ENCODE data around the gene RABGAP1L.

RABGAP1L gene

DNA sequence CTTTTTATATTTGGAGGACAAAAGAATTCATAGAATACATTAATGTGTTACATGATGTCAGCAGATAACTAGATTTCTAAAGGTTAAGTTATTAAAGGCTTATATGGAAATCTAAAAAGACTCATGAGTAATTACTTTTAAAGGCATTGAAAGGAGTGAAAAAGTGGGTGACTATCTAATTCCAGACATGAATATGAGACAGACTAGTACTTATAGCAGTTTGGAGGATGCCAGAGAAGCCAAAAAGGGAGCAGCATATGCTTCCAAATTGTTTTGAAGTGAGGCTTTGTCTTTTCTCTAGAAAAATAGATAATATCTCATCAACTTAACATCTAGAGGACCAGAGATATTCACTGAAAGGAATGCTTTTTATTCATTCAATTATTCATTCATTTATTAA lies 564.9 kb downstream of the RABGAP1L start:
- Histone ChIP-seq H4K20me1 (no peaks in the 10 kb centered on the region), H3K4me2 (no peak overlapping the region), H3K27me3 (no peaks in the 10 kb centered on the region), H3K4me3 (no peak overlapping the region), H3K27ac (no peak overlapping the region), H3K9ac (no peak overlapping the region), H3K36me3 (no peaks in the 10 kb centered on the region), H3K9me3 (peaks cover 4% of the 10 kb centered on the region; the same call in 1 of the 2 replicates), H3K4me1 (peaks cover 1% of the 10 kb centered on the region; the same call in 1 of the 2 replicates)
- no peak for TF ChIP-seq Cebpa-rat (IDR thresholded peaks at IDR 0.05)

DNA sequence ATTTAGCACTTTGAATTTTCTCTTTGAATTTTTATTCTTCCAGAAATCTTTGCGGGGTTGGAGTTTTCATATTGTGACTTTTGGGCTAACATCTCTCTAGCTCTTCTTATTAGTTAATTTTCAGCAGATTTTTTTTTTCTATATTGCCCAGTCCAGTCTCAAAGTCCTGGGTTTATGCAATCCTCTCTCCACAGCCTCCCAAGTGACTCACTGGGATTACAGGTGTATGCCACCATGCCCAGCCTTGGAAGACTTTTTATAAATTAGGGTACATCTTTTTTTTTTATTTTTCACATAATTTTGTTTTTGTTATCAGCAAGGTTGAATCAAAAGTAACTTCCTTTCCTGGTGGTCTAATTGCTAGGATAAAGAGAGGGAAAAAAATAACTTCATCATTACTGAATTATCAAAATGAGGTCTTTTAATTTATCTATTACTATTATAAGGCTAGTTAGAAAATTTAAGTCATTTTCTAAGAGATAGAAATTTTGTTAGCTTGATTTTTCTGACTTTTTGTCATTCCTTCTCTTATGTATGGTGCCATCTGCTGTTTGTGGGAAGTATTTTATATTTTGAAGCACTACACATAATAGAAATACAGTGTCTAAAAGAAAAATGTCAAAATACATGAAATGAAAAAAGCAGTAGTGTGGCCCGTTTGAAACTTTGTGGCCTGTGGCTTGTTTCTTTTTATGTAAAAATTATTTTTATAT lies 567.0 kb downstream of the RABGAP1L start:
- Histone ChIP-seq H3K27me3 (no peaks in the 10 kb centered on the region), H3K4me2 (no peak overlapping the region), H3K9ac (no peak overlapping the region), H3K4me3 (no peak overlapping the region), H3K36me3 (no peaks in the 10 kb centered on the region), H3K9me3 (no peaks in the 10 kb centered on the region), H3K4me1 (peaks cover 6% of the 10 kb centered on the region; the same call in 1 of the 2 replicates), H3K27ac (no peak overlapping the region), H4K20me1 (no peaks in the 10 kb centered on the region)
- no peak for TF ChIP-seq Cebpa-rat (IDR thresholded peaks at IDR 0.05)

DNA sequence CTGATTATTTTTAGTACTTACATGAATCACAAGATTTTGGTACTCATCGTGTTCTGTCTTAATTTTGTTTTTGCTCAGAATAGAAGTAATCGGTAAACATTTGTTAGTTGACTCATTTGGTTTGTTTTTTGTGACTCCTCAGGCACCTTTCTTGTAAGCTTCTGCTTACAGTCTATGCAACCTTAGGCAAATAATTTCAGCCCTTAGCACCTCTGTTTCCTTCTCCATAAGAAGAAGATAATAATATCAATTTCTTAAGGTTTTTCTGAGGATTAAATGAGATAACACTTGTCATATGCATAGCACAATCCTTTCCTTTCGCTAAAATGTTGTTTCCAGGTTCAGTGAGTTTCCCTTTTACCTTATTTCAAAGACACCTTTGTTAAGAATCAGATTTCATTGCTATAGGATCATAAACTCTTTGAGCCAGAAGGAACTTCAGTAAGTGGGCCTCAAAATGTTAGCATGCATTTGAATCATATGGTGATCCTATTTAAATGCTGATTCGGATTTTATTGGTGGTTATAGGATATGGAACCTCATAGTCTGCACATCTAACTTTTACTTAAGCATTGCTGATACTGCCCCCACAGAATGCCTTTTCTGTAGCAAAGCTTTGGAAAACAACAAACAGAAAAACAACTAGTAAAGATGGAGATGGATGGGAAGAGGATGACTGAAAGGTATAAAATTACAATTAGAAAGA lies 567.7 kb downstream of the RABGAP1L start:
- Histone ChIP-seq H3K4me3 (no peak overlapping the region), H4K20me1 (no peaks in the 10 kb centered on the region), H3K27me3 (no peaks in the 10 kb centered on the region), H3K9me3 (no peaks in the 10 kb centered on the region), H3K36me3 (no peaks in the 10 kb centered on the region), H3K4me2 (no peak overlapping the region), H3K9ac (no peak overlapping the region), H3K27ac (no peak overlapping the region), H3K4me1 (peaks cover 6% of the 10 kb centered on the region; the same call in 1 of the 2 replicates)
- TF ChIP-seq Cebpa-rat (IDR thresholded peaks at IDR 0.05), result no peak

DNA sequence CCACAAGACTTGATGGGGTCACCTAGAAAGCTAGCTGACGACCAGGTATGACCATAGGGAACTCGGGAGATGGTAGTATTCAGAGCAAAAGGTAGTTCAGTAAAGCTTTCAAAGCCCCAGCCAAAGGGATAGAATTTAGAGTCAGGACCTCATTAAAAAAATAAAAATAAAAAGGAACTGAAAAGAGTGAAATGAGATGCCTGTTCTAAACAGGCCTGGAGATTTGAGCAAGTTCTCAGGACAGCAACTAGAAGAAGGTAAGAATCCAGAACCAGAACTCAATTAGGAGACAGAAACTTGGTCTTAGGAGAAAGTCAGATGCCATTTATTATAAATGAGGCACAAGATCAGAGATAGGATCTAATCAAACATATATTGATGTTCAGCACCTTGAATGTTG lies 575.0 kb downstream of the RABGAP1L start:
- TF ChIP-seq Cebpa-rat (IDR thresholded peaks at IDR 0.05), result no peak
- Histone ChIP-seq H3K27ac (no peak overlapping the region), H4K20me1 (no peaks in the 10 kb centered on the region), H3K9me3 (peaks cover 7% of the 10 kb centered on the region), H3K4me1 (peaks cover 4% of the 10 kb centered on the region; the same call in 1 of the 2 replicates), H3K4me3 (no peak overlapping the region), H3K27me3 (no peaks in the 10 kb centered on the region), H3K36me3 (no peaks in the 10 kb centered on the region), H3K4me2 (no peak overlapping the region), H3K9ac (no peak overlapping the region)

DNA sequence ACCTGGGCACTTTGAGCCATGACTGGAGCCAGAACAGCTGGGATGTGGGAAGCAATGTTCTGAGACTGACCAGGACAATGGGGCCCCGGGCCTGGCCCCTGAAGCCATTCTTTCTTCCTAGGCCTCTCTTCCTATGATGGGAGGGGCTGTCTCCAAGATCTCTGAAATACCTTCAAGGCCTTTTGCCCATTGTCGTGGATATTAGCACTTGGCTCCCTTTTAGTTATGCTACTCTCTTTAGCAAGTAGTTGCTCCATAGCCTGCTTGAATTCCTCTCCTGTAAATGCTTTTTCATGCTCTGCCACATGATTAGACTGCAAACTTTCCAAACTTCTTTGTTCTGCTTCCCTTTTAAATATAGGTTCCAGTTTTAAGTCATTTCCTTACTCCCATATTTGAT lies 577.5 kb downstream of the RABGAP1L start:
- Histone ChIP-seq H3K4me3 (no peak overlapping the region), H3K9ac (no peak overlapping the region), H3K27ac (no peak overlapping the region), H3K27me3 (no peaks in the 10 kb centered on the region), H4K20me1 (no peaks in the 10 kb centered on the region), H3K4me1 (no peaks in the 10 kb centered on the region), H3K9me3 (peaks cover 7% of the 10 kb centered on the region), H3K36me3 (no peaks in the 10 kb centered on the region), H3K4me2 (no peak overlapping the region)
- TF ChIP-seq Cebpa-rat (IDR thresholded peaks at IDR 0.05), result no peak

DNA sequence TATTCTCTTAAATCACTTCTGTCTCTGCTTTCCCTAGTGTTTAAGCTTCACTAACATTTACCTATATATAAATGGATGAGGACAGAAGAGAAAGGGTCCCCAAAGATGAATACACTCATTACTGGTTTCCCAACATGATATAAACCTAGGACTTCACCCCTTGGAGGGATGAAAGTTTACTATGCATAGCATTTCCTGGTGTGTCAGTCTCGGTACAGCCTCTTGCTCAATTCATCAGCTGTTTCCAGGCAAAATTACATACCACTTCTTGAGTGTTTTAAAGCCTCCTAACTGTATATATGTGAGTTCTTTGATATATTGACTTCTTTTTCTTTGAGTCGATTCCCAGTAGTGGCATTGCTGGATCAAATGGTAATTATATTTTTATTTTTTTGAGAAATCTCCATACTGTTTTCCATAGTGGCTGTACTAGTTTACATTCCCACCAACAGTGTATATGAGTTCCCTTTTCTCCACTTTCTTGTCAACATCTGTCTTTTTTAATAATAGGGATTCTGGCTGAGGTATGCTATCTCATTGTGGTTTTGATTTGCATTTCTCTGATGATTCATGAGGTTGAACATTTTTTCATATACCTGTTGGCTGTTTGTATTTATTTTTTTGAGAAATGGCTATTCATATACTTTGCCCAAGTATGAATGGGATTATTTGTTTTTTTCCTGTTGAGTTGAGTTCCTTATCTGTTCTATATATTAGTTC lies 581.1 kb downstream of the RABGAP1L start:
- Histone ChIP-seq H3K36me3 (no peaks in the 10 kb centered on the region), H3K4me3 (no peak overlapping the region), H3K27ac (no peak overlapping the region), H3K27me3 (no peaks in the 10 kb centered on the region), H3K4me1 (no peaks in the 10 kb centered on the region), H3K9ac (no peak overlapping the region), H3K9me3 (peaks cover 7% of the 10 kb centered on the region), H3K4me2 (no peak overlapping the region), H4K20me1 (no peaks in the 10 kb centered on the region)
- no peak for TF ChIP-seq Cebpa-rat (IDR thresholded peaks at IDR 0.05)

DNA sequence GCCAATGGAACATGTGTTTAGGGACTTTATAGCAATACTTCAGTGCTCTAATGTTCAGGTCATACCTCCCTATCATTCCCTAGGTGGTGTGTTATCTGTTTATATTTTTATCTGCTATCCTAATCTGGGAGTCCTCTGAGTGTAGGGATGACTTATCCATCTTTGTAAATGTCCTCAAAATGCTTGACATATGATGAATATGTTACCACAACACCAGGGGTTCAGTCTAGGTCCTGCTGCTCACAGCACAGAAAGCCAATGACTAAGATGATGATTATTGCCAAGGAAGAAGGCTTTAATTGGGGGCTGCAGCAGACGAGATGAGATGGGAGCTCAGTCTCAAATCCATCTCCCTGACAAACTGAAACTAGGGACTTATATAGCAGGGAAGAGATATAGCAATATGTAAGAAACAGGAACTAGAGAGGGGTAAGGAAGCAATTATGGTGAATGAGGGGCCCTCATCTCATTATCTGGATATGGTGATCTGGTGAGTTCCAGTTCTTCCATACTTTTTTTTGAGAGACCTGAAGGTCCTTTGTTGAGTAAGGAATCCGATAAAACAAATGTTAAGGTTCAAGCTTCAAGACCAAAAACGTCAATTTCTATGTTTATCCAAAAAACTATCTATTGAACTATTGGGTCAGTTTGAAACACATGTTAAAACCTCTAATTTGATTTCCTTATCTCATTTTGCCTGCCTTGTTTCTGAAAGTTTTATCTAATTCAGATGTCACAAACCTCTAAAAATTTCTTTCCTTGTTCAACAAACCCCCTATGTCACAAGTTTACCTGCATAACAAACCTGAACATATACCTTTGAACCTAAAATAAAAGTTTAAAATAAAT lies 583.7 kb downstream of the RABGAP1L start:
- no peak overlapping the region for H3K4me2 ChIP-seq
- no peak overlapping the region for H3K27ac ChIP-seq
- no peak for TF ChIP-seq Cebpa-rat (IDR thresholded peaks at IDR 0.05)
- H3K27me3 ChIP-seq, result no peaks in the 10 kb centered on the region
- no peaks in the 10 kb centered on the region for H3K9me3 ChIP-seq
- no peaks in the 10 kb centered on the region for H4K20me1 ChIP-seq
- H3K4me3 ChIP-seq, result no peak overlapping the region
- no peaks in the 10 kb centered on the region for H3K4me1 ChIP-seq
- no peaks in the 10 kb centered on the region for H3K36me3 ChIP-seq
- no peak overlapping the region for H3K9ac ChIP-seq

DNA sequence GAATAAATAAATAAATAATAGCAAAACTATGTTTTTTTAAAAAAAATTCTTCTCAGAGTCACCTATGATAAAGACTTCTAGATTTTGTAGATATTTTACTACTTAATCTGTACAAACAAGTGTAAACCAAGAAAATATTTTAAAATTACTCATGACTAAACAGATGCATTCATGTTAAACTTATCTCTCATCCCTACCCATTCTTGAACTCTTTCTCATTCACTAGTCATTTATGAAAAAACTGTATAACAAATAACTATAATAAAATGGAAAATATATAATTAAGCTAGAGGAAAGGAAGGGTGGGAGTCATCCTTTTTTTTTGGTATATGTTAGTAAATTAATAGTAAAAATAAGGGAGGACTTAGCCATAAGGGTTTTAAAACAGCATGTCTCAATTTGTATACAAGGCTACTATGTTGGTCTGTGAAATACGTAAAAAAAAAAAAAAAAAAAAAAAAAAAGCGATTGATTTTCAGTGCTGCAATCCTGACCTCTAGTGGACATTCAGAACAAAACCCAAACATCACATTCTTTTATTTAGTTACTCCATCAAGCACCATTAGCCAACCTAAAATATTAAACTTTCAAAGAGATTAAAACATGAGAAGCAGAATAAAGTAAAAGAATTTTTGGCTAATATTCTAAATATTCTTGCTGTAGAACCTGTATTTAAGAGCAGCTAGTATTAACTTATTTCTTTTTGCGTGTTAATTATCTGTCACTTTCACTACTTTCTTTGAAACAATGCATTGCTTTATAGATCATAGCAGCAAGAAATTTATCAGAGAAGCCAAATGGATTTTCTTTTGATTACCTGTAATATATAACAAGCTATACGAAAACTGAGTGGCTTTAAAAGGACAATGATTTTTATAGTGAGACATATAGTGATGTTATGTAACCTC lies 584.6 kb downstream of the RABGAP1L start:
- H3K4me1 ChIP-seq, result no peaks in the 10 kb centered on the region
- H3K27me3 ChIP-seq, result no peaks in the 10 kb centered on the region
- no peak overlapping the region for H3K4me2 ChIP-seq
- no peak overlapping the region for H3K4me3 ChIP-seq
- no peaks in the 10 kb centered on the region for H3K36me3 ChIP-seq
- no peaks in the 10 kb centered on the region for H4K20me1 ChIP-seq
- H3K9ac ChIP-seq, result no peak overlapping the region
- no peak overlapping the region for H3K27ac ChIP-seq
- H3K9me3 ChIP-seq, result no peaks in the 10 kb centered on the region
- TF ChIP-seq Cebpa-rat (IDR thresholded peaks at IDR 0.05), result no peak
